WTC11 (cell line): ENCODE results near the gene PSMF1.

Source experiments
- FOXP4 ChIP-seq: sonication (generic); formaldehyde crosslinking; IDR thresholded peaks from 2 replicates; pipeline ENCODE4 v1.8.0; 2022; ENCODE audit warnings: mild to moderate bottlenecking, missing genetic modification reagents
- ZBTB21 ChIP-seq: sonication (generic); formaldehyde crosslinking; IDR thresholded peaks from 2 replicates; pipeline ENCODE4 v1.8.1; 2023; ENCODE audit warnings: mild to moderate bottlenecking, missing genetic modification reagents, borderline replicate concordance
- TF ChIP-seq, protein P1 (sequence below): fragments of 200-600 bp; IDR thresholded peaks from 2 replicates; pipeline ENCODE4 v1.8.0; 2022; ENCODE audit warnings: antibody characterized with exemption

DNA sequence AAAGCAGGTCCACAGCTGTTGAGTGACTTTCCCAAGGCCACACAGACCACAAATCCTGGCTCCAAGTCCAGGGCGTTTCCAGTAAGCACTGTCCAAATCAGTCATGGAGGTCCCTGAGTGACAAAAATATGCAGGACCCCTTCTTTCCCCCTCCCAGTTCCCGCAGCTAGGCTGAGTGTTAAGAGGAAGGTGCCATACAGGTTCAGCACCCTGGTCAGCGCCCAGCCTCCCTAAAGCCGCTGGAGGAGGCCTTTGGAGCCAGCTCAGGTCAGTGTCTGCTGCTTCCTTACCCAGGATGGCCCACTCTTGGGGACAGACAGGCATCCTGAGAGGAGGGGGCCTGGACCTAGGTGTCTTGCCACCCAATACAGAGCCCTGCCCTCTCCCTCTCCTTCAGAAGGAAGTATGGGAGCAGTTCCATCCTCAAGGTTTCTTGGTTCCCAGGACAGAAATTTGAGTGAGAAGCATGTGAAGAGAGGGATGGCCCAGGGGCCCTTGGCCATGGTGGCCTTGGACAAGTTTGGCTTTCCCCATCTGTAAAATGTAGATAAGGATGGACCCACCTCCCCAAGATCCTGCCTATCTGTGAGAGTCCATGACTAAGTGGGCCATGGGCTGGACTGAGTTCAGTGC lies 53.2 kb downstream of the PSMF1 start:
- TF ChIP-seq, protein P1, sequence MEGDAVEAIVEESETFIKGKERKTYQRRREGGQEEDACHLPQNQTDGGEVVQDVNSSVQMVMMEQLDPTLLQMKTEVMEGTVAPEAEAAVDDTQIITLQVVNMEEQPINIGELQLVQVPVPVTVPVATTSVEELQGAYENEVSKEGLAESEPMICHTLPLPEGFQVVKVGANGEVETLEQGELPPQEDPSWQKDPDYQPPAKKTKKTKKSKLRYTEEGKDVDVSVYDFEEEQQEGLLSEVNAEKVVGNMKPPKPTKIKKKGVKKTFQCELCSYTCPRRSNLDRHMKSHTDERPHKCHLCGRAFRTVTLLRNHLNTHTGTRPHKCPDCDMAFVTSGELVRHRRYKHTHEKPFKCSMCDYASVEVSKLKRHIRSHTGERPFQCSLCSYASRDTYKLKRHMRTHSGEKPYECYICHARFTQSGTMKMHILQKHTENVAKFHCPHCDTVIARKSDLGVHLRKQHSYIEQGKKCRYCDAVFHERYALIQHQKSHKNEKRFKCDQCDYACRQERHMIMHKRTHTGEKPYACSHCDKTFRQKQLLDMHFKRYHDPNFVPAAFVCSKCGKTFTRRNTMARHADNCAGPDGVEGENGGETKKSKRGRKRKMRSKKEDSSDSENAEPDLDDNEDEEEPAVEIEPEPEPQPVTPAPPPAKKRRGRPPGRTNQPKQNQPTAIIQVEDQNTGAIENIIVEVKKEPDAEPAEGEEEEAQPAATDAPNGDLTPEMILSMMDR: no peak
- no peak for TF ChIP-seq ZBTB21 (CRISPR knock-in tag)
- TF ChIP-seq FOXP4 (CRISPR knock-in tag): 0 out of 2 replicates have a peak, but pooled peaks have one; percentile 43
